Activated T-cell treated with anti-CD3 and anti-CD28 coated beads, Interleukin-2, amount 50 U/mL, for 24 hours (primary cell): ENCODE data around the gene GRM8.

ENCODE experiments used
- DNase-seq: peaks from one replicate; pipeline ENCODE4 v3.0.0-alpha.2; 2020
- H3K27ac Mint-ChIP-seq: 2 replicates; pipeline ENCODE4 v1.8.0; 2020; ENCODE audit warnings: mild to moderate bottlenecking, mixed read lengths
- H3K27me3 Mint-ChIP-seq: 2 replicates; pipeline ENCODE4 v1.8.0; 2020; ENCODE audit warnings: mixed read lengths
- H3K36me3 Mint-ChIP-seq: 2 replicates; pipeline ENCODE4 v1.8.0; 2020; ENCODE audit warnings: low read depth, mixed read lengths
- H3K4me1 Mint-ChIP-seq: 2 replicates; pipeline ENCODE4 v1.8.0; 2020; ENCODE audit warnings: low read depth, mixed read lengths
- H3K4me3 Mint-ChIP-seq: 2 replicates; pipeline ENCODE4 v1.8.0; 2020; ENCODE audit warnings: mild to moderate bottlenecking, moderate library complexity, mixed read lengths
- H3K9me3 Mint-ChIP-seq: 2 replicates; pipeline ENCODE4 v1.8.0; 2020; ENCODE audit warnings: mixed read lengths

The GRM8 gene

GRCh38 chr7:126718419-126718818 is 534.3 kb downstream of the GRM8 start:
- no peaks in the 10 kb centered on the region for H3K4me1 Mint-ChIP-seq
- H3K4me3 Mint-ChIP-seq: no peak overlapping the region
- H3K27me3 Mint-ChIP-seq: no peaks in the 10 kb centered on the region
- H3K27ac Mint-ChIP-seq: no peak overlapping the region
- no peak for DNase-seq
- no peaks in the 10 kb centered on the region for H3K9me3 Mint-ChIP-seq
- no peaks in the 10 kb centered on the region for H3K36me3 Mint-ChIP-seq

DNA sequence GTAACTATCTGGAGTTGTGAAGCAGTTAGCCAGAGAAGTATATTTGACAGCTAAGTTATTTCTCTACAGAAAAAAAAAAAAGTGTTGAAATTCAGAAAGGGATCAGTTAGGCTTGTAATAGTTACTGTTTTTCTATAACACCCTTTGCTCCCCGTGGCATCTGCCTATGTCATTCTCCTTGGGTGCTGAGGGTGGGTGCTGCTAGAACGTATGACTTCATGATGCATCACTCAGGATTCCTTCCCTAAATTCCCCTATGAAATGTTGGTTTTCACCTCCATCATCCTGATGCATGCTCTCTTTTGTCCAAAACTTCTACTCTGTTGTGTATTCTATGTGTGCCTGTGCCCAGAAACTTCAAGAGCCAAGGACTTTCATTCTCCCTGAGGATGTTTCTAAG is 536.4 kb downstream of the GRM8 start:
- H3K36me3 Mint-ChIP-seq: no peaks in the 10 kb centered on the region
- peaks cover 2% of the 10 kb centered on the region for H3K9me3 Mint-ChIP-seq
- no peak overlapping the region for H3K4me3 Mint-ChIP-seq

DNA sequence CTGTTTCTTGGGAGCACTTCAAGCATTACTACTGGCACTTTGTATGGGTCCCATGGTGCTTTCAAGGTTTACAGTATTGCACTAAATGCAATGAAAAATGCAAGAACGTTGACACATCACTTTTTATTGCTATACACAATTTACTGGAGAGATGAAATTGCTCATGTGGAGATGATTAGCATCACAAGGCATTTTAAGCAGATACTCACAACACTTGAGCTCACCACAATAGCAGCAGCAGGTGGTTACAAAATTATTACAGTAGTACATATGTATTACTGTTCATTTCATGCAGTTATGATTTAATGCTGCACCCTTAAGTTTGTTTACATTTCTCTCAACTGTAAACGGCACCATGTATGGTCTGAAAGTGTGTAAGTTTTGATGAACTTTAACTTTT is 537.7 kb downstream of the GRM8 start:
- Mint-ChIP-seq H3K9me3 (peaks cover 5% of the 10 kb centered on the region), H3K27me3 (no peaks in the 10 kb centered on the region), H3K4me3 (no peak overlapping the region), H3K36me3 (no peaks in the 10 kb centered on the region), H3K4me1 (no peaks in the 10 kb centered on the region), H3K27ac (no peak overlapping the region)
- DNase-seq: no peak

More for the DNA sequence above, 536.4 kb downstream of the GRM8 start:
- no peak overlapping the region for H3K27ac Mint-ChIP-seq
- H3K4me1 Mint-ChIP-seq: no peaks in the 10 kb centered on the region
- H3K27me3 Mint-ChIP-seq: no peaks in the 10 kb centered on the region
- DNase-seq: no peak

DNA sequence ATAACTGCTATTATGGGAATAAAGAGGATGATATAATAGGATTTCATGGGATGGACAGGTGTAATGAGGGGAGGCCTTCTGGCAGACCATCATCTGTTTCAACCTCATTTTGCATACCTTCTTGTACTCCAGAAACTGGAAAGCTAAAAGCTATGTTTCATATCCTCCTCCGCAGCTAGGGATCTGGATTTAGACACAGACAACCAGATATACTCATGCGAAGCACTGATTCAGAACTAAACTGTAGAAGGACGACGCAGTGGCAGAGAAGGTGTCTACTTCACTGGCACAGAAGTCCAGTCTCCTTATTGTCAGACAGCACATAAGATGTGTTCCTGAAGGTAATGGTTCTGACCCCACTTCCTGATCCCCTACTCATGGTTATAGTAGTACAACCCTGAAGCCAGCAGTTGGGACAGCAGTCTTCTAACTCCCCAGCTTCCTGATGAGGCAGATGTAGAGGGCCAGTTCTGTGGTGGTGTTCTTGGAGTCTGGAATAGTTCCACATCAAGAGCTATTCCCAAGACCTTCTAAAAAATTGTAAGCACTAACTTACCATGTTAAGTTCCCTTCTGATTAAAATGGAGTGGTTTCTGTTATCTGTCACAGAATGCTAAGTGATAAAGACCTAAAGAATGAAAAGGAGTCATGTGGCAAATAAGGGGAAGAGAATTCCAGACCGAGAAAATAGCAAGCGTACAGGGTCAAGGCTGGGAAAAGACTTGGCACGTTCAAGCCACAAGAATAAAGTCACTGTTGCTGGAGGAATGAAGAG is 550.3 kb downstream of the GRM8 start:
- Mint-ChIP-seq H3K27ac (no peak overlapping the region), H3K4me3 (no peak overlapping the region), H3K36me3 (no peaks in the 10 kb centered on the region), H3K4me1 (peaks cover 3% of the 10 kb centered on the region), H3K27me3 (no peaks in the 10 kb centered on the region), H3K9me3 (peaks cover 7% of the 10 kb centered on the region)
- DNase-seq: no peak

GRCh38 chr7:126700807-126701604 is 551.7 kb downstream of the GRM8 start:
- Mint-ChIP-seq H3K4me1 (peaks cover 3% of the 10 kb centered on the region), H3K4me3 (no peak overlapping the region), H3K27me3 (no peaks in the 10 kb centered on the region), H3K36me3 (no peaks in the 10 kb centered on the region), H3K27ac (no peak overlapping the region), H3K9me3 (peaks cover 7% of the 10 kb centered on the region)
- DNase-seq: peak; percentile 45

DNA sequence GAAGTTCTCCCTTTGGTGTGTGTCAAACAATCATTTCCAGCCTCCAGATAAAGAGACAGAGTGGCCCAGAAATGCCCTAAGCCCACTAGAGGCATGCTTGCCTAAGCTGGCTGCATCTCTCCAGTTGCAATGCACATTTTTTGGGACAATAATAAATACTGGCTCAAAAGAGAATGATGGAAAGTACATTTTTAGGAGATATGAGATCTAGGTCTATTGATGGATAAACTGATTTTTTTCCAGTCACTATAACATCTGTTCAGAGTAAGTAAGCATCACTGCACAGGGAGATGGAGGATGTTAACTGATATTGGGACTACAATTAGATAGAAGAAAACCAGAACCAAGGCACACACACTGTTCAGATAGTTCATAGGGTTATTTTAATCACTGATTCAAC is 553.0 kb downstream of the GRM8 start:
- Mint-ChIP-seq H3K4me1 (peaks cover 3% of the 10 kb centered on the region), H3K27ac (no peak overlapping the region), H3K4me3 (no peak overlapping the region), H3K27me3 (no peaks in the 10 kb centered on the region), H3K9me3 (peaks cover 2% of the 10 kb centered on the region), H3K36me3 (no peaks in the 10 kb centered on the region)
- DNase-seq: no peak

GRCh38 chr7:126698909-126699308 is 553.8 kb downstream of the GRM8 start:
- H3K4me3 Mint-ChIP-seq: no peak overlapping the region

DNA sequence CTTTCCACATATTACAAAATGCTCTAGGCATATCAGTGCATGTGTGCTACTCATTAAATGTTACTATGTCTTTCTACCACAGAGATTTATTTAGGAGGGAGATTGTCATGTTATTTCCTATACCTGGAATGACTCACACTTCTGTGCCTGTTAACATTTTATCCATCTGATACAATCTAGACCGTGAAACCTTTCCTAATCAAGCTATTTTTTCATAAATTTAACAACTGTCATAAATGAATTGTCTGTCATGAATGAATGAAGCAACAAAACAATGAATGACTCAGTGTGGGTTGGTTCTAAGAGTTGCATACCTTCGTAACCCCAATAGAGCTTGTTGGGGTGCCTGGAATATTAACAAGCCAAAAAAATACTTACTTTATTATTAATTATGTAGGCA is 554.3 kb downstream of the GRM8 start:
- Mint-ChIP-seq H3K9me3 (no peaks in the 10 kb centered on the region), H3K27ac (no peak overlapping the region), H3K4me1 (peaks cover 3% of the 10 kb centered on the region), H3K36me3 (no peaks in the 10 kb centered on the region), H3K4me3 (no peak overlapping the region), H3K27me3 (no peaks in the 10 kb centered on the region)
- DNase-seq: no peak

More at GRCh38 chr7:126698909-126699308, 553.8 kb downstream of the GRM8 start:
- DNase-seq: no peak
- Mint-ChIP-seq H3K4me1 (peaks cover 3% of the 10 kb centered on the region), H3K36me3 (no peaks in the 10 kb centered on the region), H3K27ac (no peak overlapping the region), H3K9me3 (no peaks in the 10 kb centered on the region), H3K27me3 (no peaks in the 10 kb centered on the region)

- H3K27ac Mint-ChIP-seq: no peak overlapping the region
Observed at GRCh38 chr7:126696256-126697038, 556.3 kb downstream of the GRM8 start.

DNA sequence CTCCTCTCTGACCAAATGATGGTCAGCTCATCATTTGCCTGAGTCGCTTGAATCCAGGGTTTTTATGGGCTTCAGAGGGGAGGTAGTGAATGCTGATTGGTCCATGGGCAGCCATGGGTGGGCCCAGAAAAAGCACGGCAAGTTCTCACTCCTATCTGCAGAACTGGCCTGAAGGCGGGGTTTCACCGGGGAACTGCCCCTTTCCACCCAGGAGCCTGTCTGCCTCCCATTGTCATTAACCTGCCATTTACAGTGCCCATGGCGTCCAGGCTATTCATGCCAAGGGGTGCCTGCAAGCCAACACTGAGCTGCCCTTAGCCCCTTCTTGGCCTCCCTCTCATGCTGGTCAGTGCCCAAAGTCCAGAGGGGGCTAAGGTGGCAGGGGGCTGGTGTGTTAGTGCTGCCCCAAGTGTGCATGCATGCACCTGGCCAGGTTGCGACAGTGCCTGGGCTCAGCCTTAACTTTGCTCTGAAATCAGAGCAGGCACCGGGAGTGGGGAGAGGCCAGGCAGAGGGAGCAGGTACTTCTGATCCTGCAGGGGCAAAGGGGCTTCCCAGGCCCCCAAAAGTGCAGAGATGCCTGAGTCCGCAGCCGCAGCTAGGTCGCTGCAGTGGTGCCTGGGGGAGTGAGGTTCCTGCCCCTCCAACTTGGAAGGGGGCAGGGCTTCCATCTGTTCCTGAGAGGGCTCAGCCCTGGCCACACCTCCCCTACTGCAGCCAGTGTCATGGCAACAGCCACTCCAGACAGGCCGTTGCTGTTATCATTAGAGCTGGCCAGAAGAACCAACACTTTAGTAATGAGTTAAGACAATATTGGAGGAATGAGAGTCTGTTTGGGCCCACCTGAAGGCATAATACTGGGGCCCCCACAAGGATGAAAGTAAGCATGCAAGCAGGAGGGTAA is 561.6 kb downstream of the GRM8 start:
- Mint-ChIP-seq H3K4me3 (no peak overlapping the region), H3K27ac (no peak overlapping the region), H3K4me1 (no peaks in the 10 kb centered on the region), H3K9me3 (no peaks in the 10 kb centered on the region), H3K36me3 (no peaks in the 10 kb centered on the region), H3K27me3 (no peaks in the 10 kb centered on the region)
- no peak for DNase-seq

More at GRCh38 chr7:126696256-126697038, 556.3 kb downstream of the GRM8 start:
- DNase-seq: no peak
- Mint-ChIP-seq H3K36me3 (no peaks in the 10 kb centered on the region), H3K4me3 (no peak overlapping the region), H3K4me1 (peaks cover 3% of the 10 kb centered on the region), H3K9me3 (no peaks in the 10 kb centered on the region), H3K27me3 (no peaks in the 10 kb centered on the region)

- Mint-ChIP-seq H3K36me3 (no peaks in the 10 kb centered on the region), H3K27ac (no peak overlapping the region), H3K27me3 (no peaks in the 10 kb centered on the region), H3K9me3 (no peaks in the 10 kb centered on the region), H3K4me3 (no peak overlapping the region), H3K4me1 (no peaks in the 10 kb centered on the region)
- DNase-seq: no peak
Observed at GRCh38 chr7:126690104-126690503, 562.6 kb downstream of the GRM8 start.

GRCh38 chr7:126689037-126689436 is 563.7 kb downstream of the GRM8 start:
- no peaks in the 10 kb centered on the region for H3K36me3 Mint-ChIP-seq
- no peak for DNase-seq
- no peaks in the 10 kb centered on the region for H3K9me3 Mint-ChIP-seq
- no peak overlapping the region for H3K4me3 Mint-ChIP-seq
- H3K27ac Mint-ChIP-seq: no peak overlapping the region
- H3K27me3 Mint-ChIP-seq: no peaks in the 10 kb centered on the region
- H3K4me1 Mint-ChIP-seq: no peaks in the 10 kb centered on the region

DNA sequence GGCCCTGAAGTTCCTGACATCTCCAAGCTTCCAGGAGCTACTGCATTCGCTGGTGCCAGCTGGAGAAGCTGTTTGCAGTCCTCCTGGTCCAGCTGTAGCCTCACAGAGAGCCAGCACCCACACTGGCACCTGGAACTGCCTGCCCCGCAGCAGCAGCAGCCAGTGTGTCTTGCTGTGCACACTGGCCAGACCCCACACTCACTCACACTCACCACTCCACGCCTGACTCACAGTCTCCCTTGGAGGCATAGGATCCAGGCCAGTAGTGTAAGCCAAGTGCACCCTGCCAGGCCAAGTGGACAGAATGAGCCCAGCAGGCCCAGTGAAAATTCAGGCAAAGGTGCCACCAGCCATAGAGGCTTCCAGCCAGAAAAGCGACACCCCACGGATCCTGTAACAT is 566.3 kb downstream of the GRM8 start:
- Mint-ChIP-seq H3K4me1 (no peaks in the 10 kb centered on the region), H3K9me3 (no peaks in the 10 kb centered on the region), H3K27ac (no peak overlapping the region), H3K27me3 (no peaks in the 10 kb centered on the region), H3K4me3 (no peak overlapping the region), H3K36me3 (no peaks in the 10 kb centered on the region)
- DNase-seq: no peak

DNA sequence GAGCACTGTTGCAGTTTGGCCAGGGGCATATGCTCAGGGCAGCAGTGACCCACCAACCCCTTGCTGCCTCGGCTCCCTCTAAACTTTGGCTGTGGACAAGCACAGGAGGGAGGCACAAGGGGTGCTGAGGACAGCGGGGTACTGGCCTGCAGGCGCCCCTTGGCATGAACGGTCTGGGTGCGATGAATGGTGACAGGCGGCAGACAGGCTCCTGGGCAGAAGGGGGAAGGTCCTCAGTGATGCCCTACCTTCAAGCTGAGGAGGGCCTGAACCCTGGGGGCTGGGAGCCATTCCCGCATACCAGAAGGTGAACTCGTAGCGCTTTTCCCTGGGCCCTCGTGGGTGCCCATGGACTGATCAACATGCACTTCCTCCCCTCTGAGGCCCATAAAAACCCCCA is 567.1 kb downstream of the GRM8 start:
- H3K27me3 Mint-ChIP-seq: no peaks in the 10 kb centered on the region
- H3K4me3 Mint-ChIP-seq: no peak overlapping the region
- H3K36me3 Mint-ChIP-seq: no peaks in the 10 kb centered on the region
- no peak overlapping the region for H3K27ac Mint-ChIP-seq
- no peaks in the 10 kb centered on the region for H3K9me3 Mint-ChIP-seq
- H3K4me1 Mint-ChIP-seq: no peaks in the 10 kb centered on the region
- DNase-seq: no peak
